ENCODE results near the gene SLC22A3. TPM values are rescaled to one million over a fixed set of nuclear protein-coding genes. Genes with fewer than 3 reads are reported as not detected.

The SLC22A3 gene
- total and polyA plus RNA-seq, 2 of the 13 experiments (the other 11 are each of a cell fraction or from before 2014, with no cell fraction given), result 12.0 to 31.5 TPM

- TF ChIP-seq ZKSCAN1 (IDR thresholded peaks at IDR 0.05; ENCODE audit: low read length) (peak; percentile 80), CENPX (CRISPR knock-in tag; IDR thresholded peaks at IDR 0.05) (no peak), MXD4 (CRISPR knock-in tag; IDR thresholded peaks at IDR 0.05) (no peak), BCL6 (CRISPR knock-in tag; IDR thresholded peaks at IDR 0.05) (no peak), ZNF563 (CRISPR knock-in tag; IDR thresholded peaks at IDR 0.05) (peak; percentile 5; the same call in 1 of the 2 replicates), SP5 (CRISPR knock-in tag; IDR thresholded peaks at IDR 0.05; ENCODE audit: borderline replicate concordance, low read depth) (no peak), HOXA9 (CRISPR knock-in tag; IDR thresholded peaks at IDR 0.05; ENCODE audit: borderline replicate concordance) (no peak; the same call in 1 of the 2 replicates), ZNF276 (CRISPR knock-in tag; IDR thresholded peaks at IDR 0.05; ENCODE audit: low read depth) (no peak), TOPORS (CRISPR knock-in tag; IDR thresholded peaks at IDR 0.05) (no peak), PRMT3 (CRISPR knock-in tag; IDR thresholded peaks at IDR 0.05; ENCODE audit: borderline replicate concordance, low read depth) (no peak), ZFP90 (CRISPR knock-in tag; IDR thresholded peaks at IDR 0.05; ENCODE audit: borderline replicate concordance) (no peak), RBAK (CRISPR knock-in tag; IDR thresholded peaks at IDR 0.05) (peak; percentile 39; the same call in 1 of the 2 replicates), NFAT5 (CRISPR knock-in tag; IDR thresholded peaks at IDR 0.05) (no peak), ZNF124 (CRISPR knock-in tag; IDR thresholded peaks at IDR 0.05) (no peak), ZNF264 (CRISPR knock-in tag; IDR thresholded peaks at IDR 0.05) (no peak), EED (CRISPR knock-in tag; IDR thresholded peaks at IDR 0.05) (no peak; the same call in 1 of the 2 replicates), LRRFIP1 (CRISPR knock-in tag; conservative IDR thresholded peaks at IDR 0.05) (no peak), ZNF205 (CRISPR knock-in tag; IDR thresholded peaks at IDR 0.05) (no peak; the same call in 1 of the 2 replicates), XBP1 (CRISPR knock-in tag; IDR thresholded peaks at IDR 0.05) (no peak), ZSCAN22 (CRISPR knock-in tag; IDR thresholded peaks at IDR 0.05) (no peak)
These were observed 637 bp upstream of the SLC22A3 start (continued) for GRCh38 chr6:160347259-160348222.

Data from HepG2 (cell line).